GM12878 (cell line): ENCODE data around the gene HTR7. TPM values are rescaled to one million over a fixed set of nuclear protein-coding genes. Genes with fewer than 3 reads are reported as not detected.

ENCODE experiments used
- ATAC-seq: fragments of 200-7000 bp; cut with Tn5 transposase; 3 replicates; pipeline ENCODE4 v1.9.1; 2020; ENCODE audit warnings: mild to moderate bottlenecking, moderate library complexity
- BruUV-seq: library from RNA; stranded (reverse); fragments of 400-500 nt; replicated peaks from 2 replicates; lab custom pipeline; 2021; lab: Mats Ljungman, UMichigan
- CTCF ChIA-PET: fragments of 300-600 bp; sonication (Branson Sonifier 250); formaldehyde crosslinking; extraction: SDS; loops from one replicate; lab custom pipeline; 2021; ENCODE audit warnings: inconsistent platforms; lab: Yijun Ruan, JAX
- POLR2A ChIA-PET: fragments of 350-600 bp; formaldehyde crosslinking; extraction: SDS; loops from one replicate; lab custom pipeline; 2021; ENCODE audit warnings: inconsistent platforms; lab: Charles Lee
- RAD21 ChIA-PET: fragments of 300-600 bp; sonication (Branson Sonifier 250); formaldehyde crosslinking; loops from one replicate; lab custom pipeline; 2023; ENCODE audit warnings: antibody characterized with exemption; ENCODE audit not compliant: unreplicated experiment; lab: Charles Lee
- SMC1A ChIA-PET: fragments of 300-600 bp; sonication (Branson Sonifier 250); formaldehyde crosslinking; loops from one replicate; lab custom pipeline; 2023; ENCODE audit not compliant: unreplicated experiment, uncharacterized antibody; lab: Charles Lee
- DNase-seq: peaks from one replicate; pipeline ENCODE4 v3.0.0-alpha.2; 2011; ENCODE audit warnings: low read depth, low spot score
- FAIRE-seq: peaks from 3 replicates; lab custom pipeline; 2011; peaks lifted over from hg19 to GRCh38; lab: Jason Lieb, UNC
- H2AFZ ChIP-seq: 2 replicates; pipeline ENCODE4 v1.6.0; 2011; ENCODE audit warnings: low read depth, low read length, control low read depth; ENCODE audit not compliant: control insufficient read depth
- H3K27ac ChIP-seq: 2 replicates; pipeline ENCODE4 v1.5.1; 2011; ENCODE audit warnings: control low read depth; ENCODE audit not compliant: control insufficient read depth, insufficient read depth
- H3K27me3 ChIP-seq, 2 experiments: replicated peaks in 1 of 2; 2 replicates each; pipeline versions ENCODE4 v1.6.0 to v1.6.1; 2011; ENCODE audit warnings: low read length in 1 of 2; ENCODE audit not compliant: control insufficient read depth in 2 of 2, insufficient read depth in 2 of 2
- H3K36me3 ChIP-seq, 2 experiments: 2 replicates each; pipeline ENCODE4 v1.5.1; 2011; ENCODE audit warnings: low read length in 1 of 2; ENCODE audit not compliant: control insufficient read depth in 2 of 2, insufficient read depth in 2 of 2
- H3K4me1 ChIP-seq: 2 replicates; pipeline ENCODE4 v1.6.1; 2011; ENCODE audit warnings: mild to moderate bottlenecking, low read length, moderate library complexity, mixed read lengths; ENCODE audit not compliant: control insufficient read depth, insufficient read depth
- H3K4me2 ChIP-seq: 2 replicates; pipeline ENCODE4 v1.6.0; 2011; ENCODE audit warnings: control low read depth; ENCODE audit not compliant: control insufficient read depth, insufficient read depth
- H3K4me3 ChIP-seq: fragments of 200-600 bp; sonication (generic); 2 replicates; pipeline ENCODE4 v1.5.1; 2016
- H3K79me2 ChIP-seq: 2 replicates; pipeline ENCODE4 v1.6.0; 2011; ENCODE audit warnings: low read length; ENCODE audit not compliant: control insufficient read depth, insufficient read depth
- H3K9ac ChIP-seq: 2 replicates; pipeline ENCODE4 v1.8.0; 2011; ENCODE audit warnings: low read length, control low read depth, mixed read lengths; ENCODE audit not compliant: control insufficient read depth, insufficient read depth
- H3K9me3 ChIP-seq: replicated peaks from 3 replicates; pipeline ENCODE4 v1.5.1; 2011; ENCODE audit warnings: mild to moderate bottlenecking, low read length; ENCODE audit not compliant: control insufficient read depth, insufficient read depth
- H4K20me1 ChIP-seq: 2 replicates; pipeline ENCODE4 v1.6.0; 2011; ENCODE audit not compliant: control insufficient read depth, insufficient read depth
- EP300 ChIP-seq, 2 experiments: fragments of 150-350 bp in 1 of 2; IDR thresholded peaks; 2 replicates each; pipeline ENCODE4 v1.6.1; 2011 to 2012; ENCODE audit warnings: low read depth in 2 of 2, low read length in 2 of 2, borderline replicate concordance in 1 of 2, improper control_type of control experiment in 1 of 2, inconsistent platforms in 1 of 2; ENCODE audit not compliant: control insufficient read depth in 1 of 2
- ESRRA ChIP-seq: IDR thresholded peaks from 2 replicates; pipeline ENCODE4 v1.6.1; 2012; ENCODE audit warnings: mild to moderate bottlenecking, low read length, improper control_type of control experiment
- MTA3 ChIP-seq: IDR thresholded peaks from 2 replicates; pipeline ENCODE4 v1.6.1; 2012; ENCODE audit warnings: low read length, inconsistent platforms, borderline replicate concordance
- NRF1 ChIP-seq: conservative IDR thresholded peaks from 2 replicates; pipeline ENCODE4 v1.6.1; 2011; ENCODE audit warnings: mild to moderate bottlenecking, low read depth, low read length, improper control_type of control experiment
- POLR2A ChIP-seq: IDR thresholded peaks from 2 replicates; pipeline ENCODE4 v1.6.1; 2011; ENCODE audit warnings: low read depth, mild to moderate bottlenecking, low read length
- POU2F2 ChIP-seq: IDR thresholded peaks from 3 replicates; pipeline ENCODE4 v1.6.1; 2011; ENCODE audit warnings: low read depth, mild to moderate bottlenecking, low read length, borderline replicate concordance
- SIN3A ChIP-seq: IDR thresholded peaks from 2 replicates; pipeline ENCODE4 v1.6.1; 2012; ENCODE audit warnings: low read depth, low read length, improper control_type of control experiment
- SMAD1 ChIP-seq: fragments of 450-650 bp; IDR thresholded peaks from 2 replicates; pipeline ENCODE4 v1.6.1; 2018; ENCODE audit warnings: mild to moderate bottlenecking, low read depth; ENCODE audit not compliant: partially characterized antibody
- SREBF1 ChIP-seq: IDR thresholded peaks from 2 replicates; pipeline ENCODE4 v1.6.1; 2012; ENCODE audit warnings: mild to moderate bottlenecking, low read length
- TARDBP ChIP-seq: IDR thresholded peaks from 2 replicates; pipeline ENCODE4 v1.6.1; 2016; ENCODE audit warnings: borderline replicate concordance
- ZSCAN29 ChIP-seq: fragments of 450-650 bp; IDR thresholded peaks from 2 replicates; pipeline ENCODE4 v1.6.1; 2017; ENCODE audit warnings: mild to moderate bottlenecking, moderate library complexity
- WGBS: methylation state at CpG from one replicate; pipeline ENCODE4 v1.1.6; 2016; ENCODE audit warnings: low lambda C conversion rate; ENCODE audit not compliant: insufficient replicate concordance, insufficient coverage; ENCODE audit errors: missing lambda C conversion rate; 5-methylcytosine and 5-hydroxymethylcytosine counted together
- in situ Hi-C: fragments of 300-500 bp; cut with MboI; formaldehyde crosslinking; loops from 9 replicates; pipeline ENCODE4 v1.14.3; 2018; ENCODE audit warnings: mixed read lengths
- intact Hi-C: fragments of 100-400 bp; cut with micrococcal nuclease; formaldehyde crosslinking; loops from one replicate; pipeline ENCODE4 v1.14.2; 2022; ENCODE audit not compliant: unreplicated experiment
- polyA plus RNA-seq, 11 experiments: library from polyadenylated mRNA; depleted of rRNA in 4 of 11; unstranded in 6 of 11; stranded (reverse) in 5 of 11; fragments of >200 nt; fragmentation: Nextera tagmentation in 4 of 11; fragmentation: Illumina TruSeq in 1 of 11; extraction: Ambion mirVana in 4 of 11; extraction: Trizol in 1 of 11; gene quantifications; 1 replicate in 1 of 11; 2 replicates in 10 of 11; pipeline versions ENCODE4 v1.2.1 to v1.2.3, GENCODE V29; 2011 to 2016; ENCODE audit warnings: inconsistent platforms in 2 of 11, missing spikeins in 2 of 11, low read depth in 1 of 11
- total RNA-seq, 4 experiments: library from RNA; depleted of rRNA in 3 of 4; stranded (reverse); fragments of >200 nt in 3 of 4; fragmentation: Illumina TruSeq in 1 of 4; extraction: Trizol in 1 of 4; gene quantifications; 2 replicates each; pipeline versions ENCODE4 v1.2.1 to v1.2.3, GENCODE V29; 2013 to 2021
- TF ChIP-seq, protein P1 (sequence below): fragments of 450-650 bp; IDR thresholded peaks from 2 replicates; pipeline ENCODE4 v1.6.1; 2017; ENCODE audit warnings: mild to moderate bottlenecking, moderate library complexity
- TF ChIP-seq, protein P2 (sequence below): fragments of 450-650 bp; IDR thresholded peaks from 2 replicates; pipeline ENCODE4 v1.6.1; 2016; ENCODE audit warnings: mild to moderate bottlenecking
- TF ChIP-seq, protein P3 (sequence below): fragments of 450-650 bp; formaldehyde crosslinking; IDR thresholded peaks from 2 replicates; pipeline ENCODE4 v1.4.0; 2020; ENCODE audit warnings: mild to moderate bottlenecking, moderate library complexity

HTR7 gene
- total and polyA plus RNA-seq, 10 of the 15 experiments (the other 5 are each of a cell fraction or from before 2014, with no cell fraction given) = 0.01 to 1.3 (median 0.06) TPM; not detected in 4

DNA sequence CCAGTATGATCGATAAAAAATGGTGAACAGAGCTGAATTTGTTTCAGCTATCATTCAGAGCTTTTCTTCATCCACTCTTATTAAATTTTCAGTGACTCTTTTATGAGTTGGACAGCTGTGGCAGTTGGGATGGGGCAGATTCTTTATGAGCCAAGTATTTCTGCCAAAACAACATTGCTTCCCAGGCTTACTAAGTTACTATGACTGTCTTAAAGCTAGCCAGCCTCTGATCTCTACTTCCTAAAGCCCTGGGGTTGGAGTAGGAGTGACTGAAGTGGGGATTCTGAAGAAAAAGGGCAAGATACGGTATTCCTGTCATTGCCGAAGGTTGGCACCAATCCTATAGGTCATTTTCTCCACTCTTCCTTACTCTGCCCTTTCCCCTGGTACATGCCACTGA, 26.6 kb upstream of the HTR7 start:
- H3K9me3 ChIP-seq = no peaks in the 10 kb centered on the region
- DNase-seq = no peak
- no peaks in the 10 kb centered on the region for H3K79me2 ChIP-seq
- no peak overlapping the region for H3K4me3 ChIP-seq
- BruUV-seq = no TSS peak
- FAIRE-seq = no peak
- no peak overlapping the region for H3K4me2 ChIP-seq
- no peaks in the 10 kb centered on the region for H3K27me3 ChIP-seq
- RAD21 ChIA-PET = no interaction called here
- ATAC-seq = no peak
- H2AFZ ChIP-seq = no peak overlapping the region
- H4K20me1 ChIP-seq = no peaks in the 10 kb centered on the region
- CTCF ChIA-PET = interaction anchor here (0.8 to 1.5 kb wide), 5 partner anchors 13 to 412 kb away, joined by 3 to 6 read pairs (median 4); partner anchors contain the start of gene RPP30
- H3K4me1 ChIP-seq = no peaks in the 10 kb centered on the region
- no peak overlapping the region for H3K27ac ChIP-seq
- SMC1A ChIA-PET = interaction anchor here (1.1 to 1.2 kb wide), 2 partner anchors 10 to 13 kb away, joined by 4 to 6 read pairs; partner anchors contain the start of gene RPP30
- intact Hi-C loops (loop anchor here (10.0 kb wide), 1 partner anchor 750 kb away; the partner anchor contains the start of gene PPP1R3C), in situ Hi-C loops (loop anchor here (25.0 kb wide), 1 partner anchor 1028 kb away; the partner anchor contains the start of genes BTAF1 and FGFBP3)
- 99% methylated on average over 3 of the region's 3 CpGs for WGBS
- POLR2A ChIA-PET = interaction anchor here (0.6 kb wide), 1 partner anchor 50 kb away, joined by 3 read pairs; no protein-coding TSS in a partner anchor
- no peak overlapping the region for H3K9ac ChIP-seq
- H3K36me3 ChIP-seq = peaks cover 5 to 25% of the 10 kb centered on the region in 2 experiments
- TF ChIP-seq, protein P1, sequence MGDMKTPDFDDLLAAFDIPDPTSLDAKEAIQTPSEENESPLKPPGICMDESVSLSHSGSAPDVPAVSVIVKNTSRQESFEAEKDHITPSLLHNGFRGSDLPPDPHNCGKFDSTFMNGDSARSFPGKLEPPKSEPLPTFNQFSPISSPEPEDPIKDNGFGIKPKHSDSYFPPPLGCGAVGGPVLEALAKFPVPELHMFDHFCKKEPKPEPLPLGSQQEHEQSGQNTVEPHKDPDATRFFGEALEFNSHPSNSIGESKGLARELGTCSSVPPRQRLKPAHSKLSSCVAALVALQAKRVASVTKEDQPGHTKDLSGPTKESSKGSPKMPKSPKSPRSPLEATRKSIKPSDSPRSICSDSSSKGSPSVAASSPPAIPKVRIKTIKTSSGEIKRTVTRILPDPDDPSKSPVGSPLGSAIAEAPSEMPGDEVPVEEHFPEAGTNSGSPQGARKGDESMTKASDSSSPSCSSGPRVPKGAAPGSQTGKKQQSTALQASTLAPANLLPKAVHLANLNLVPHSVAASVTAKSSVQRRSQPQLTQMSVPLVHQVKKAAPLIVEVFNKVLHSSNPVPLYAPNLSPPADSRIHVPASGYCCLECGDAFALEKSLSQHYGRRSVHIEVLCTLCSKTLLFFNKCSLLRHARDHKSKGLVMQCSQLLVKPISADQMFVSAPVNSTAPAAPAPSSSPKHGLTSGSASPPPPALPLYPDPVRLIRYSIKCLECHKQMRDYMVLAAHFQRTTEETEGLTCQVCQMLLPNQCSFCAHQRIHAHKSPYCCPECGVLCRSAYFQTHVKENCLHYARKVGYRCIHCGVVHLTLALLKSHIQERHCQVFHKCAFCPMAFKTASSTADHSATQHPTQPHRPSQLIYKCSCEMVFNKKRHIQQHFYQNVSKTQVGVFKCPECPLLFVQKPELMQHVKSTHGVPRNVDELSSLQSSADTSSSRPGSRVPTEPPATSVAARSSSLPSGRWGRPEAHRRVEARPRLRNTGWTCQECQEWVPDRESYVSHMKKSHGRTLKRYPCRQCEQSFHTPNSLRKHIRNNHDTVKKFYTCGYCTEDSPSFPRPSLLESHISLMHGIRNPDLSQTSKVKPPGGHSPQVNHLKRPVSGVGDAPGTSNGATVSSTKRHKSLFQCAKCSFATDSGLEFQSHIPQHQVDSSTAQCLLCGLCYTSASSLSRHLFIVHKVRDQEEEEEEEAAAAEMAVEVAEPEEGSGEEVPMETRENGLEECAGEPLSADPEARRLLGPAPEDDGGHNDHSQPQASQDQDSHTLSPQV = no peak
- no peak for TF ChIP-seq SMAD1
- TF ChIP-seq POLR2A = no peak
- no peak for TF ChIP-seq ZSCAN29
- TF ChIP-seq MTA3 = no peak
- TF ChIP-seq TARDBP = no peak
- TF ChIP-seq, protein P2, sequence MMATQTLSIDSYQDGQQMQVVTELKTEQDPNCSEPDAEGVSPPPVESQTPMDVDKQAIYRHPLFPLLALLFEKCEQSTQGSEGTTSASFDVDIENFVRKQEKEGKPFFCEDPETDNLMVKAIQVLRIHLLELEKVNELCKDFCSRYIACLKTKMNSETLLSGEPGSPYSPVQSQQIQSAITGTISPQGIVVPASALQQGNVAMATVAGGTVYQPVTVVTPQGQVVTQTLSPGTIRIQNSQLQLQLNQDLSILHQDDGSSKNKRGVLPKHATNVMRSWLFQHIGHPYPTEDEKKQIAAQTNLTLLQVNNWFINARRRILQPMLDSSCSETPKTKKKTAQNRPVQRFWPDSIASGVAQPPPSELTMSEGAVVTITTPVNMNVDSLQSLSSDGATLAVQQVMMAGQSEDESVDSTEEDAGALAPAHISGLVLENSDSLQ = no peak
- TF ChIP-seq, protein P3, sequence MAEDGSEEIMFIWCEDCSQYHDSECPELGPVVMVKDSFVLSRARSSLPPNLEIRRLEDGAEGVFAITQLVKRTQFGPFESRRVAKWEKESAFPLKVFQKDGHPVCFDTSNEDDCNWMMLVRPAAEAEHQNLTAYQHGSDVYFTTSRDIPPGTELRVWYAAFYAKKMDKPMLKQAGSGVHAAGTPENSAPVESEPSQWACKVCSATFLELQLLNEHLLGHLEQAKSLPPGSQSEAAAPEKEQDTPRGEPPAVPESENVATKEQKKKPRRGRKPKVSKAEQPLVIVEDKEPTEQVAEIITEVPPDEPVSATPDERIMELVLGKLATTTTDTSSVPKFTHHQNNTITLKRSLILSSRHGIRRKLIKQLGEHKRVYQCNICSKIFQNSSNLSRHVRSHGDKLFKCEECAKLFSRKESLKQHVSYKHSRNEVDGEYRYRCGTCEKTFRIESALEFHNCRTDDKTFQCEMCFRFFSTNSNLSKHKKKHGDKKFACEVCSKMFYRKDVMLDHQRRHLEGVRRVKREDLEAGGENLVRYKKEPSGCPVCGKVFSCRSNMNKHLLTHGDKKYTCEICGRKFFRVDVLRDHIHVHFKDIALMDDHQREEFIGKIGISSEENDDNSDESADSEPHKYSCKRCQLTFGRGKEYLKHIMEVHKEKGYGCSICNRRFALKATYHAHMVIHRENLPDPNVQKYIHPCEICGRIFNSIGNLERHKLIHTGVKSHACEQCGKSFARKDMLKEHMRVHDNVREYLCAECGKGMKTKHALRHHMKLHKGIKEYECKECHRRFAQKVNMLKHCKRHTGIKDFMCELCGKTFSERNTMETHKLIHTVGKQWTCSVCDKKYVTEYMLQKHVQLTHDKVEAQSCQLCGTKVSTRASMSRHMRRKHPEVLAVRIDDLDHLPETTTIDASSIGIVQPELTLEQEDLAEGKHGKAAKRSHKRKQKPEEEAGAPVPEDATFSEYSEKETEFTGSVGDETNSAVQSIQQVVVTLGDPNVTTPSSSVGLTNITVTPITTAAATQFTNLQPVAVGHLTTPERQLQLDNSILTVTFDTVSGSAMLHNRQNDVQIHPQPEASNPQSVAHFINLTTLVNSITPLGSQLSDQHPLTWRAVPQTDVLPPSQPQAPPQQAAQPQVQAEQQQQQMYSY (CRISPR knock-in tag) = no peak
- no peak for TF ChIP-seq SIN3A
- TF ChIP-seq POU2F2 = no peak
- TF ChIP-seq ESRRA = no peak
- no peak for TF ChIP-seq NRF1
- TF ChIP-seq SREBF1 = no peak
- no peak for TF ChIP-seq EP300 (IDR thresholded peaks at IDR 0.05; ENCODE audit: borderline replicate concordance in 1 of 2, control insufficient read depth in 1 of 2, low read depth in 2 of 2, low read length in 2 of 2)
